ENCODE results near the gene STAU1. TPM values are rescaled to one million over a fixed set of nuclear protein-coding genes. Genes with fewer than 3 reads are reported as not detected.

STAU1 gene
- 51.1 and 57.5 TPM in 2 replicates for total RNA-seq

GRCh38 chr20:49187851-49188641 lies at the start of gene STAU1:
Gene STAU1, minus strand, starts transcription at chr20:49188334. Its CDS starts 22,133 bp downstream, at chr20:49166201.

DNA sequence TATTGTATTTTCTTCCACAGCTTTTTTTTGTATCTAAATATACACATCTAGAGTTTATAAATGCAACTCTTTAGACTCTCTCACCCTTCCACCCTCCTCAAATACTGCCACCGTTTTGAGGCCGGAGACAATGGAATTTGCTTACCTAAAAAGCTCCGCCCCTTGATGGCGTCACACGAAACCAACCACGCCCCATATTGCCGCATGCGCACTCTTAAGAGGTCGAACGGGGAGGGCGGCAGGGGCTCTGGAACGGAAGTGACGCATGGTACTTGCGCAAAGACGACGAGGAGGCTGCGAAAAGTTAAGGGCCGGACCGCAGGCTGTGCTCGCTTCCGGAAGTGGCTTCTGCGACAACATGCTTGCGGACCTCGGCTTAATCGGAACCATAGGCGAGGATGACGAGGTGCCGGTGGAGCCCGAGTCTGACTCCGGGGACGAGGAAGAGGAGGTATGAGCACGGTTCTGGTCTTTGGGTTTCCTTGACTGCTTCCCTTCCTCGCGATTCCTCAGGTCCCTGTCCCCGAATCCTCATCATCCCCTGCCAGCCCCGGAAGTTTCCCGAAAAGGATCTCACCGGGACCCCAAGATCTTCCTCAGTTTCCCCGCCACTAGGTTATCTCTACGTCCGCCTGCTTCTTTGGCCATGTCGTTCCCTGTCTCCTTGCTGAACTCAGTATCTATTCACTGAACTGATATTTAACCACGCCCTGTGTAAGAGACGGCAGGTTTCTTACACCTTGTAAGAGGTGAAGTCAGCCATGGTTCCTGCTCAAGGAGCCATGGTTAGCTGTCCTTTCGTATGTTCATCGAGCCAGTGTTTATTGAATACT lies 31.2 kb upstream of the STAU1 start, which contains the start of gene DDX27:
TSS of gene DDX27 (plus strand) at position 326 of the 833 bp plus-strand sequence. CDS start at position 359, 33 bp downstream.

Other genes with a start within 250 kb of the STAU1 start
- 111 and 149 TPM in 2 replicates for gene CSE1L, start 142.0 kb downstream of the STAU1 start, total RNA-seq
- 36.4 and 40.3 TPM in 2 replicates for gene DDX27, start 31.1 kb upstream of the STAU1 start, total RNA-seq
- gene ZNFX1, start 89.7 kb upstream of the STAU1 start, total RNA-seq: 33.4 and 36.9 TPM in 2 replicates

All from subcutaneous preadipocyte (primary cell).